GM15510 (cell line): Measurements from ENCODE around the gene IGHMBP2.

Source experiments
- POLR2A ChIP-seq: IDR thresholded peaks from 3 replicates; pipeline ENCODE4 v1.6.1; 2011; ENCODE audit warnings: borderline replicate concordance; ENCODE audit not compliant: insufficient read length; ENCODE audit errors: extremely low read depth

Gene IGHMBP2

GRCh38 chr11:68880851-68881250 is 22.8 kb upstream of the IGHMBP2 start:
- TF ChIP-seq POLR2A = no peak

DNA sequence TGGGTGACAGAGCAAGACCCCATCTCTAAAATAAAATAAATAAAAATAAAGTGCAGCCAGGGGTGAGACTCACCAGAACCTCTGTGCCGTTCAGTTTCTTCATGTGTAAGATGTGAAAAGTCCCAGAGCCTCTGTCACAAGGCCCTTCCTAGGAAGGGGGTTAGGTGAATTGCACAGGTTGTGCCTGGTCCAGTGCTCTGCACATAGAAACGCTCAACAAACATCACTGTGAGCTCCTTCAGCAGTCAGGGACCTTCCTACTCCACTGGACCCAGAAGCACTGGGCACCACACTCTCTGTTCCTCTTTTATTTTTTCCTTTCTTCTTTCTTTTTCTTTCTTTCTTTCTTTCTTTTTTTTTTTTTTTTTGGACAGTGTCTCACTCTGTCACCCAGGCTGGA is 22.4 kb upstream of the IGHMBP2 start:
- TF ChIP-seq POLR2A = no peak

DNA sequence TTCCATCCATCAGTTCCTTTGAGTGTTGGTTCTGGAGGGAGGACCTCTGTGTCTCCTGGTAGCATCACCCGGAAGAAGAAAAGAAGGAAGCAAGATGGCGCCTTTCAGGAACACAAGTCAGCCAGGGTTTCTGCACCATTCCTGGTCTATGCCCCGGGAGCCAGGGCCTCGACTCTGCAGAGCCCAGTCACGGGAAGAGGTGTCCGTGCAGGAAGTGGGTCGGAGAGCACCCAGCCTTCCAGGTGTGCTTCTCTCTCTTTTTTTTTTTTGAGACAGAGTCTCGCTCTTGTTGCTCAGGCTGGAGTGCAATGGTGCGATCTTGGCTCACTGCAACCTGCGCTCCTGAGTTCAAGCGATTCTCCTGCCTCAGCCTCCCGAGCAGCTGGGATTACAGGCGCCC is 21.3 kb upstream of the IGHMBP2 start:
- TF ChIP-seq POLR2A = no peak

- TF ChIP-seq POLR2A = no peak
Observed at GRCh38 chr11:68889948-68890446, 13.7 kb upstream of the IGHMBP2 start.

DNA sequence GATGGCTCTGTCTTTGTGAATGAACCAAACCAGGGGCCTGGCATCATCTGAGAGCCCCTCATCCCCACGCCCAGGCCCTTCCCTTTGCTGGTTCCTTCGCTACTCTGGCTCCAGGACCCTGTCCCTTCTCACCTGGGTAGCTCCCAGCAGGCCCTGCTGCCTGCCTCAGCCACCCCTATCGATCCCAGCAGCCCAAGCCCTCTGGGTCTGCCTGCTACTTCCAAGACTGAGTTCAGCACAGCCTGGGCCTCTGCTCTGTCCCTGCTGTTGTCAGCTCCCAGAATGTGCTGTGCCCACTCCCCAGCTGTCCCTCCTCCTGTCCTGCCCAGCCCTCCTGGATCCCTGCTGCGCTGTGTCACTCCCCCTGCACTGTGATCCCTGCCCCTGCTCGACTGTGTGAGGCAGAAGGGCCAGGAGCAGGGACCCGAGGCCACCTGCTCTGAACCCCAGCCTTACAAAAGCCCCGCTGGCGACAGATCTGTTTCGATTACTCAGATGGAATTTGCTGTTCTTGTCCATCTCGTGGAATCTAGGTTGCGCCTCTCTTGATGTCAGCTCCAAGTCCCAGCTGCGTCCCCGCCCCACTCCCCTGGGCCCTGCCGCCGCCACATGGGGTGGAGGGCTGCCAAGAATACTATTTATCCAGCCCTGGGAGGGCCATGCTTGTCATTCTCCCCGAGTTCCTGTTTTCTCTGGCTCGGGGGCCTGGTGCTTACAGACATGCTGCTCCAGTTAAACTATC is 13.0 kb upstream of the IGHMBP2 start:
- TF ChIP-seq POLR2A = no peak

- TF ChIP-seq POLR2A = no peak
Observed at GRCh38 chr11:68891351-68891948, 12.2 kb upstream of the IGHMBP2 start.

DNA sequence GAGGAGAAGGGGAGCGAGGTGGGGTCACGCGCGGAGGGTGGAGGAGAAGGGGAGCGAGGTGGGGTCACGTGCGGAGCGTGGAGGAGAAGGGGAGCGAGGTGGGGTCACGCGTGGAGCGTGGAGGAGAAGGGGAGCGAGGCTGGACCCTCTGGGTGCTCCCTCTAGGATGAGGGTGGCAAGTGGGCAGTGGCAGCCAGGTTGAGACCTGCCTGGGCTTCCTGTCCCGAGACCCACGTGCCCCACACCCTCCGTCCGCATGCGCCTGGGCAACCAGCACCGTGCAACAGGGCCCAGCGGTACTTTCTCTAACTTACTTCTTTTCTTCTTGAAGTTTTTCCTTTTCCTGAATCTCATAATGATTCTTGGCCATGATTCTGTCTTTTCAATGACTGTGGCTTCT is 11.1 kb upstream of the IGHMBP2 start:
- no peak for TF ChIP-seq POLR2A

DNA sequence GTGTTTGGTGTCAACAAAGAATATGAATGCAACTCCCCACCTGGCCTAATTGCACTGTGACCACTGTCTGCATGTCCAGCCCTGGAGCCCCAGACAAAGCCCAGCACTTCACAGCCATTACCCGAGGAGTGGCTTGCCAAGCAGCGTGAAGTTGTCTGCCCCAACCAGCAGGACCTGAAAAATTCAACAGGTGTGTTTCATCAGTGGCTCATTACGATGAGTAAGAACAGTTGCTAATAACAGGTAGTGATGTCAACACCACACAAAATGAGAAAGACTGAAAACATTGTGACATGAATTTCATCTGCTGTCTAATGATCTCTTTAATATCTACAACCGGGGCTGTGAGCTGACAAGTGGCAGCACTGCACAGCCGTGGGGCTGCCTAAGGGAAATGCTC is 10.4 kb upstream of the IGHMBP2 start:
- no peak for TF ChIP-seq POLR2A

DNA sequence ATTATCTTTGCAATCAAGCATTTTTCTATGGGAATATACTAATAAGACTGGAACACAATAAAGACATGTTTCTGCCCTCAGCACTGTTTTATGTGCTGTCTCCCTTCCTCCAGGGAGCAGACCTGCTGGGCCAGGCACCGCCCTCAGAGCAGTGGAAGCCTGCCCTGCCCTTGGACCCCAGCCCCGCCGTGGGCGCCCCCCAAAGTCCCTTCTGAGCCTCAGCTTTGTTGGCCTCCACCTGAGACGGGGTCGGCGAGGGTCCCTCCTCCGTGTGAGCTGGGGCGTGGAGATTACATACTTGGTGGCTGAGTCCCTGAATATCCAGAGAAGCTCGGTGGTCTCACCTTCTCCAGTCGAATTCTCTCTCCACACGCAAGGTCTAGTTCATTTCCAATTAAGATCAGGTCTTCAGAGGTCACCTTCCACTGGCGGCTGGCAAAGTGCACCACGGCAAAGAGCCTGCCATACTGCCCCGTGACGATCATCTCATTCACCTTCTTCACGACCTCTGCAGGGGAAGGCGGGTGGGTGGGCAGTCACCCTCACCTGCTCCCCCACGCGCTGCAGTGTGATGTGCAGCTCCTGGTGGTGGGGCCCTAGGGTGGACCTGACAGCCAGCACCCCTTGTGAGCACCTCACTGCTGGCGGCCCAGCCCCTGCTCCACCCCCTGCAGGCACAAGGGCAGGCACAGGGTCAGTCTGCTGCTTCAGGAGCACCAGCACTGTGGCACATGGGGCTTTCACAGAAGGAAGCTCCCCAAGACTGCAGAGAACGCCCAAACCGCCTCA is 7.3 kb upstream of the IGHMBP2 start:
- no peak for TF ChIP-seq POLR2A

DNA sequence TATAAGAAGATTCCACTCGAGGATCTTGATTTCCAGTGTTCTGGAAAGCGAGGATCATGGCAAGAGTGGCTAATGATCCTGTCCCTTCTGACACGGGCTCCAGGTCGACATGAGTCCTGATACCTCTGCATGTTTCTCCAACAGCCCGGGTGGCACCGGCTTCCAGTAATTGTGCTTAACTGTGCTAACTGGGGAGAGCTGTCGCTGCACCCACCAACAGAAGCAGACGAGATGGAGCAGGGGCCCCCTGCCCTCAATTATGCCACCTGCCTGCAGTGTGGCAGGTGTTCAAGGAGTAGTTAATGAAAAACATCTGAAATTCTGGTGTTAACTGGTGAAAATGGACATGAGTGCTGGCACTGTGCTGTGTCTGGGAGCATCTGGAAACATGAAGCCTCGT is 6.2 kb upstream of the IGHMBP2 start:
- no peak for TF ChIP-seq POLR2A

- no peak for TF ChIP-seq POLR2A
Observed at GRCh38 chr11:68900835-68901381, 2.8 kb upstream of the IGHMBP2 start.

- no peak for TF ChIP-seq POLR2A
Observed at GRCh38 chr11:68904248-68904847, 657 bp downstream of the IGHMBP2 start.

DNA sequence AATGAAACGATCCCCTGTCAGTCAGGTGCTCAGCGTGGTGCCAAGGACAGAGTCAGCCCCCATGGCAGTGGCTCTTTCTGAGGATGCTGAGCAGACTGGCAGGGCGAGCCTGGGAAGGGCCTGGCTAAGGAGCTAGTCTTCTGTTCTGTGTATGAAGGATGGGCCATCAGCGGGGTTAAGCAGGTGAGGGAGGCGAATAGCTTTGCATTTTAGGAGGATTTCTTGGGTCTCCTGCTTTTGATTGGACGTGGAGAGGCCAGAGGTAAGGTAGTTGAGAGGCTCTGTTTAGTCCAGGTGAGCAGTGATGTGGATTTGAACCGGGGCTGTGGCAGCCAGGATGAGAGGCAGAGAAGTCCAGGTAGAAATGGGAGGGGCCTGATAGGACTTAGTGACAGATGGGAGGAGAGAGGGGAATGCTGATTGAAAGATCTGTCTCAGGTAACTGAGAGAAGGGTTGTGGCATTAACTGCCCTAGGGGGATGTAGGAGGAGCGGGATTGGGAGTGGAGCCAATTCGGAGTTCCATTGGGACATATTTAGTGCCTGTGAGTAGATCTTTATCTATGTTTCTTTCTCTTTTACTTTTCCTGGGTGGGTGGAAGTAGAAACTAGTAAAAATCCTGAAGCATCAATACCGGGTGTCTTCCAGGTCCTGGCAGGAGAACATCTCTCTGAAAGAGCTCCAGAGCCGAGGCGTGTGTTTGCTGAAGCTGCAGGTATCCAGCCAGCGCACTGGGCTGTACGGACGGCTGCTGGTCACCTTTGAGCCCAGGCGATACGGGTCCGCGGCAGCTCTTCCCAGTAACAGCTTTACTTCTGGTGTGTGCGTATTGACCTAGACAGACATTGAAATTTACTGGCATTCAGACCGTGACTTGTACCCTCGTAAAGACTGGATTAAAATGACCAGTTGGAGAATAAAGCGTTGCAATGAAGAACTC is 2.0 kb downstream of the IGHMBP2 start:
- TF ChIP-seq POLR2A = no peak

DNA sequence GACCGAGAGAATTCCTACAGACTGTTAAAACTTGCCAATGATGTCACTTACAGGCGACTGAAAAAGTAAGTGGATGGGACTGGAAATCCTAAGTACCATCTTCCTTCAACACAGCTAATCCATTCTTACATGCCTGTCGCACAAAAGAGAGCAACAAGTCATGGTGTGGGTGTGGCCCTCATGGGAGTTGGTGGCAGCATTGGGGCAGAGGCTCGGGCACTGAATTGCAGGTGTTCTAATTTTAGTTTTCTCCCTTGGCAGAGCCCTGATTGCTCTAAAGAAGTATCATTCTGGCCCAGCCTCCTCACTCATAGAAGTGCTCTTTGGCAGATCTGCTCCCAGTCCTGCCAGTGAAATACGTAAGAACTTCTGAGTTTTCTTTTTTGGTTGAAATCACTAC is 4.6 kb downstream of the IGHMBP2 start:
- no peak for TF ChIP-seq POLR2A
